Measurements from ENCODE around the gene ATP4B.
"Not testable (repeated sequence)": the region's sequence is repeated elsewhere in the genome, so short reads cannot be mapped to it uniquely, and the experiment has no call there.

The ATP4B gene

GRCh38 chr13:113639616-113640262 lies 18.3 kb downstream of the ATP4B start:
- no peak for DNase-seq (ENCODE audit: low read depth)

DNA sequence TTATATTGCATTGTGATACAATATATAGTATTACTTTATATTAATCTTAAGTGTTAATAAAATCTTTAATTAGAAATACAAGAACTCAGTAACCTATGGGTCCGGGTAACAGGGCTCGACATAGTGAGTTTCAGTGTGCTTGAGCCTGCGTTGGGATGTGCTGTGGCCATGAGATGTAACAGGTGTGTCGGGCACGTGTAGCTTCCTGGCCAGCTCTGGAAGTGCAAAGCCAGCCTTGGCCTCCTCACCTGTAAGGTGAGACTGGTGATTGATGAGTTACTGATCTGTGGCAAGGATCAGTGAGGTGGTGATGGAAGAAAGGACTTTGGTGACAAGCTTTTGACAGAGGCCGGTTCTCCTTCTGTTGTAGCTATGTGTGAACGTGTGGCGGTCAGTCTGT lies 19.2 kb downstream of the ATP4B start:
- no peak for DNase-seq (ENCODE audit: low read depth)

- DNase-seq (ENCODE audit: low read depth): no peak
Observed at GRCh38 chr13:113638173-113638746, 19.7 kb downstream of the ATP4B start.

GRCh38 chr13:113637262-113638160 lies 20.5 kb downstream of the ATP4B start:
- no peak for DNase-seq (ENCODE audit: low read depth)

GRCh38 chr13:113636266-113636963 lies 21.6 kb downstream of the ATP4B start:
- DNase-seq (ENCODE audit: low read depth): no peak

DNA sequence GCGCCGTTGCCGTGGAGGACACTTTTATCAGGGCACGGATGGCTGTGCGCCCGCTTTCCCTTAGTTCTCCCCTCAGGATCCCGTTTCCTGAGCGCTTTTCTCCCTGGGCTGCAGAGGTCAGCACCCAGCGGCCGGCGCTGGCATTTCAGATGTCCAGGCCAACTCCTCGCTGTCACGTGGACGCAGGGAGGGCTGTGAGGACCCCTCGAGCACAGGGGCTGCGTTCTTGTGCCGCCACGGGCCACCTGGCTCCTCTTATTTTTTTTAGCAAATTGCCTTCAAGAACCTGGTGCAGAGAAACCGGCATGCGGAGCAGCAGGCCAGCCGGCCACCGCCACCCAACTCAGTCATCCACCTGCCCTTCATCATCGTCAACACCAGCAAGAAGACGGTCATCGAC lies 22.3 kb downstream of the ATP4B start:
- DNase-seq (ENCODE audit: low read depth): no peak

DNA sequence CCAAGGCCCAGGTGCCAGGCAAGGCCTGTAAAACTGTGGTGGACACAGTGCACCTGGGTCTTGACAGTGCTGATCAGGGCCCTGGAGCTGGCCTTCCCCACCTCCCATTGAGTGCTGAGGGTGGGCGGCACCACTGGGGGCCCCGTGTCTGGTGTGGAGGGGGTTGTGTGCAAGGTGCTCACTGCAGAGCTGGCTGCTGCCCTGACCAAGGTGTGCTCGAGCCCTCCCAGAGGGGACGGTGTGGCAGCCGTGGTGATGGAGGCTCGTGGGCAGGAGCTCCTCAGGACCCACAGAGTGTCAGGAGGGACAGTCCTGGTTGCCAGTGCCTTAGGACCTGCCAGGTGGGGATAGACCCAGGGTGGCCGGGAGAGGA lies 23.0 kb downstream of the ATP4B start:
- no peak for DNase-seq (ENCODE audit: low read depth)

GRCh38 chr13:113634279-113635047 lies 23.5 kb downstream of the ATP4B start:
- DNase-seq (ENCODE audit: low read depth): no peak

- DNase-seq (ENCODE audit: low read depth): no peak
Observed at GRCh38 chr13:113633485-113633873, 24.5 kb downstream of the ATP4B start.

- no peak for DNase-seq (ENCODE audit: low read depth)
Observed at GRCh38 chr13:113632706-113633484, 25.1 kb downstream of the ATP4B start.

GRCh38 chr13:113631341-113632095 lies 26.5 kb downstream of the ATP4B start:
- DNase-seq (ENCODE audit: low read depth): no peak

- DNase-seq (ENCODE audit: low read depth): no peak
Observed at GRCh38 chr13:113630804-113631203, 27.2 kb downstream of the ATP4B start.

GRCh38 chr13:113630296-113630695 lies 27.7 kb downstream of the ATP4B start:
- DNase-seq (ENCODE audit: low read depth): no peak

GRCh38 chr13:113629866-113630265 lies 28.1 kb downstream of the ATP4B start:
- DNase-seq (ENCODE audit: low read depth): no peak

- DNase-seq (ENCODE audit: low read depth): no peak
Observed at GRCh38 chr13:113628291-113629270, 29.4 kb downstream of the ATP4B start.

DNA sequence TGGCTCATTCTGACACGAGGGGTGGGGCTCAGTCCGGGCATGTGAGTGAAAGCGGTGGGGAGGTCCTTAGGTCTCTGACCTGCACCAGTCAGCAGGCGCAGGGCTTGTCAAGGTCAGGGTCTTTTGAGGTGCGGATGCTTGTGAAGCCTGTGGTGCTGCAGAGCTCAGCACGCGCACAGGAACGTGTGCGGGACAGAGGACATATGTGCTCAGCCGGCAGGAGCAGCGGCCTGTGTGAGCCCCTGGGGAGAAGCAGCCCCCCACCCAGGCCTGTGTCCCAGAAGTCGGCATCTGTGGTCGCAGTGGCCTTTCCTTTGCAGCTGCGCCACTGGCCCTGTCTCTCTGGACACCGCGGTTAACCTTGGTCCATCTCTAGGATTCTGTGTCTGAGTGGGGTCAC lies 30.9 kb downstream of the ATP4B start:
- DNase-seq (ENCODE audit: low read depth): no peak

GRCh38 chr13:113625965-113626721 lies 31.9 kb downstream of the ATP4B start:
- DNase-seq (ENCODE audit: low read depth): no peak

GRCh38 chr13:113624640-113625304 lies 33.2 kb downstream of the ATP4B start:
- DNase-seq (ENCODE audit: low read depth): not testable (repeated sequence)

All from HS-27A (cell line).